Stimulated activated CD4-positive, alpha-beta T cell treated with anti-CD3 and anti-CD28 coated beads, Interleukin-4, amount 100 ng/mL, for 1 hour (primary cell): ENCODE data around the gene DDX52.
A peak's percentile ranks its signal among the peaks of the same experiment; 100 is the strongest.
"Not testable (repeated sequence)": the region's sequence is repeated elsewhere in the genome, so short reads cannot be mapped to it uniquely, and the experiment has no call there.

Experiments used
- DNase-seq: peaks from one replicate; pipeline ENCODE4 v3.0.0-alpha.2; 2020

Gene DDX52

GRCh38 chr17:37650419-37651003 is 7.3 kb upstream of the DDX52 start:
- DNase-seq, result no peak

GRCh38 chr17:37648555-37648954 is 5.3 kb upstream of the DDX52 start:
- no peak for DNase-seq

GRCh38 chr17:37647856-37648255 is 4.6 kb upstream of the DDX52 start:
- no peak for DNase-seq

GRCh38 chr17:37643869-37644268 is 623 bp upstream of the DDX52 start:
- no peak for DNase-seq

- no peak for DNase-seq
Measured at GRCh38 chr17:37642681-37643080, 565 bp downstream of the DDX52 start.

GRCh38 chr17:37640015-37640414 is 3.2 kb downstream of the DDX52 start:
- no peak for DNase-seq

- DNase-seq, result no peak
Measured at GRCh38 chr17:37637956-37638355, 5.3 kb downstream of the DDX52 start.

- not testable (repeated sequence) for DNase-seq
Measured at GRCh38 chr17:37616430-37616829, 26.8 kb downstream of the DDX52 start.

- DNase-seq, result no peak
Measured at GRCh38 chr17:37614823-37615222, 28.4 kb downstream of the DDX52 start.

GRCh38 chr17:37614391-37614790 is 28.9 kb downstream of the DDX52 start:
- no peak for DNase-seq

- no peak for DNase-seq
Measured at GRCh38 chr17:37610971-37611370, 32.3 kb downstream of the DDX52 start.

GRCh38 chr17:37610041-37610420 is 33.2 kb downstream of the DDX52 start:
- not testable (repeated sequence) for DNase-seq

GRCh38 chr17:37609170-37610040 is 33.8 kb downstream of the DDX52 start, which contains the start of gene SYNRG:
Gene SYNRG (minus strand): TSS chr17:37609418. CDS start chr17:37609355, 63 bp downstream.
- DNase-seq, result peak; percentile 93

GRCh38 chr17:37608351-37609169 is 34.7 kb downstream of the DDX52 start:
- DNase-seq, result no peak

- DNase-seq, result peak; percentile 11
Measured at GRCh38 chr17:37607637-37608331, 35.5 kb downstream of the DDX52 start.

- DNase-seq, result no peak
Measured at GRCh38 chr17:37605813-37606505, 37.3 kb downstream of the DDX52 start.

- no peak for DNase-seq
Measured at GRCh38 chr17:37605081-37605480, 38.2 kb downstream of the DDX52 start.

GRCh38 chr17:37604556-37604955 is 38.7 kb downstream of the DDX52 start:
- DNase-seq, result no peak

- DNase-seq, result no peak
Measured at GRCh38 chr17:37598145-37598544, 45.1 kb downstream of the DDX52 start.

GRCh38 chr17:37592291-37592690 is 51.0 kb downstream of the DDX52 start:
- DNase-seq, result no peak

GRCh38 chr17:37585066-37585465 is 58.2 kb downstream of the DDX52 start:
- DNase-seq, result no peak

- DNase-seq, result no peak
Measured at GRCh38 chr17:37576281-37576680, 67.0 kb downstream of the DDX52 start.
